GM21360 (cell line): ENCODE results near the gene KRT8.

Source experiments
- ATAC-seq: cut with Tn5 transposase; IDR thresholded peaks from one replicate; pipeline ENCODE4 v1.9.1; 2021; ENCODE audit warnings: mild to moderate bottlenecking, moderate library complexity; ENCODE audit not compliant: unreplicated experiment

The KRT8 gene

GRCh38 chr12:52925717-52926595, 21.1 kb upstream of the KRT8 start:
- ATAC-seq, result no peak

GRCh38 chr12:52924764-52925716, 20.2 kb upstream of the KRT8 start:
- ATAC-seq, result no peak

- no peak for ATAC-seq
Measured at GRCh38 chr12:52921488-52922165, 16.8 kb upstream of the KRT8 start.

GRCh38 chr12:52920937-52921336, 16.1 kb upstream of the KRT8 start:
- ATAC-seq, result no peak

GRCh38 chr12:52918784-52919183, 13.9 kb upstream of the KRT8 start:
- no peak for ATAC-seq

- ATAC-seq, result no peak
Measured at GRCh38 chr12:52918351-52918750, 13.5 kb upstream of the KRT8 start.

GRCh38 chr12:52917800-52918199, 12.9 kb upstream of the KRT8 start:
- no peak for ATAC-seq

GRCh38 chr12:52916216-52916615, 11.3 kb upstream of the KRT8 start:
- ATAC-seq, result no peak

GRCh38 chr12:52915637-52916036, 10.8 kb upstream of the KRT8 start:
- no peak for ATAC-seq

GRCh38 chr12:52914576-52915121, 9.8 kb upstream of the KRT8 start:
- ATAC-seq, result no peak

GRCh38 chr12:52913431-52913821, 8.6 kb upstream of the KRT8 start:
- no peak for ATAC-seq

GRCh38 chr12:52912711-52913430, 8.0 kb upstream of the KRT8 start:
- ATAC-seq, result no peak

- no peak for ATAC-seq
Measured at GRCh38 chr12:52910248-52910883, 5.5 kb upstream of the KRT8 start.

GRCh38 chr12:52909796-52910195, 4.9 kb upstream of the KRT8 start:
- ATAC-seq, result no peak

- no peak for ATAC-seq
Measured at GRCh38 chr12:52909331-52909730, 4.5 kb upstream of the KRT8 start.

GRCh38 chr12:52907092-52907810, 2.4 kb upstream of the KRT8 start:
- no peak for ATAC-seq

GRCh38 chr12:52906191-52906601, 1.3 kb upstream of the KRT8 start:
- ATAC-seq, result no peak

- ATAC-seq, result no peak
Measured at GRCh38 chr12:52903855-52904508, 894 bp downstream of the KRT8 start.
